Liver (tissue), 9 donors: ENCODE data around the gene TNNI3. TPM values are rescaled to one million over a fixed set of nuclear protein-coding genes. Genes with fewer than 3 reads are reported as not detected.

Experiments used
- DNase-seq: peaks from one replicate; pipeline ENCODE4 v3.0.0-alpha.2; 2017; ENCODE audit warnings: low spot score
- H3K27ac ChIP-seq, 2 donors: one replicate each; pipeline ENCODE4 v1.7.0; 2013; ENCODE audit warnings: inconsistent platforms in 2 of 2, low read length in 2 of 2, control low read depth in 1 of 2, low read depth in 1 of 2, mild to moderate bottlenecking in 1 of 2
- H3K27me3 ChIP-seq, 4 donors: one replicate each; pipeline versions ENCODE4 v1.6.1 to v1.7.0; 2013; ENCODE audit warnings: low read length in 3 of 4, inconsistent platforms in 1 of 4, mild to moderate bottlenecking in 1 of 4, moderate library complexity in 1 of 4; ENCODE audit not compliant: control insufficient read depth in 4 of 4, insufficient read depth in 4 of 4
- H3K36me3 ChIP-seq, 4 donors: one replicate each; pipeline versions ENCODE4 v1.6.1 to v1.7.0; 2013; ENCODE audit warnings: low read length in 3 of 4, mild to moderate bottlenecking in 3 of 4, low read depth in 1 of 4, moderate library complexity in 1 of 4; ENCODE audit not compliant: control insufficient read depth in 4 of 4, insufficient read depth in 3 of 4
- H3K4me1 ChIP-seq, 4 donors: one replicate each; pipeline versions ENCODE4 v1.6.1 to v1.7.0; 2013; ENCODE audit warnings: low read length in 3 of 4, mild to moderate bottlenecking in 3 of 4, moderate library complexity in 1 of 4; ENCODE audit not compliant: control insufficient read depth in 4 of 4, insufficient read depth in 4 of 4
- H3K4me3 ChIP-seq, 3 donors: one replicate each; pipeline versions ENCODE4 v1.6.1 to v1.7.0; 2013; ENCODE audit warnings: low read length in 3 of 3, control low read depth in 1 of 3, low read depth in 1 of 3, mild to moderate bottlenecking in 1 of 3
- H3K9ac ChIP-seq, 2 donors: one replicate each; pipeline ENCODE4 v1.7.0; 2013; ENCODE audit warnings: low read length in 2 of 2, mild to moderate bottlenecking in 2 of 2, moderate library complexity in 2 of 2, control low read depth in 1 of 2, low read depth in 1 of 2
- H3K9me3 ChIP-seq, 4 donors: one replicate each; pipeline versions ENCODE4 v1.6.1 to v1.7.0; 2013; ENCODE audit warnings: low read length in 3 of 4; ENCODE audit not compliant: control insufficient read depth in 4 of 4
- EGR1 ChIP-seq, 2 donors: IDR thresholded peaks; 2 replicates each; pipeline ENCODE4 v1.6.1; 2016 to 2018; ENCODE audit warnings: antibody characterized with exemption in 2 of 2, low read depth in 2 of 2
- GABPA ChIP-seq, 2 donors: IDR thresholded peaks in 1 of 2; conservative IDR thresholded peaks in 1 of 2; 2 replicates each; pipeline ENCODE4 v1.6.1; 2016; ENCODE audit warnings: antibody characterized with exemption in 2 of 2, mild to moderate bottlenecking in 1 of 2, moderate library complexity in 1 of 2
- HNF4G ChIP-seq: IDR thresholded peaks from 2 replicates; pipeline ENCODE4 v1.6.1; 2016; ENCODE audit warnings: antibody characterized with exemption
- JUND ChIP-seq, 2 donors: IDR thresholded peaks; 2 replicates each; pipeline ENCODE4 v1.6.1; 2016; ENCODE audit warnings: antibody characterized with exemption in 2 of 2
- NR2F2 ChIP-seq: IDR thresholded peaks from 2 replicates; pipeline ENCODE4 v1.6.1; 2016; ENCODE audit warnings: antibody characterized with exemption
- RAD21 ChIP-seq, 2 donors: IDR thresholded peaks; 2 replicates each; pipeline ENCODE4 v1.6.1; 2016; ENCODE audit warnings: antibody characterized with exemption in 2 of 2, mild to moderate bottlenecking in 2 of 2
- SP1 ChIP-seq: IDR thresholded peaks from 2 replicates; pipeline ENCODE4 v1.6.1; 2018; ENCODE audit warnings: antibody characterized with exemption, mild to moderate bottlenecking
- WGBS: extraction: QIAGEN DNeasy Blood & Tissue Kit; methylation state at CpG from one replicate; pipeline ENCODE4 v1.1.7; 2013; 5-methylcytosine and 5-hydroxymethylcytosine counted together
- polyA plus RNA-seq, 2 donors: library from polyadenylated mRNA; stranded (reverse) in 1 of 2; unstranded in 1 of 2; fragments of 200-250 nt in 1 of 2; fragments of >200 nt in 1 of 2; fragmentation: Nextera tagmentation in 1 of 2; extraction: Ambion mirVana in 1 of 2; gene quantifications; one replicate each; pipeline versions ENCODE4 v1.2.1 to v1.2.3, GENCODE V29; 2013 to 2015
- total RNA-seq, 2 donors: library from RNA; depleted of rRNA; stranded (reverse); fragments of >200 nt; gene quantifications; one replicate each; pipeline ENCODE4 v1.2.3, GENCODE V29; 2014
- TF ChIP-seq, protein P1 (sequence below): IDR thresholded peaks from 2 replicates; pipeline ENCODE4 v1.6.1; 2016; ENCODE audit warnings: antibody characterized with exemption, mild to moderate bottlenecking
- TF ChIP-seq, protein P2 (sequence below): fragments of 150-350 bp; IDR thresholded peaks from 2 replicates; pipeline ENCODE4 v1.5.1; 2017; ENCODE audit warnings: improper control_type of control experiment, low read depth, low read length; ENCODE audit not compliant: missing input control
- TF ChIP-seq, protein P3 (sequence below): IDR thresholded peaks from 2 replicates; pipeline ENCODE4 v1.6.1; 2016; ENCODE audit warnings: antibody characterized with exemption
- TF ChIP-seq, protein P4 (sequence below): IDR thresholded peaks from 2 replicates; pipeline ENCODE4 v1.6.1; 2016; ENCODE audit warnings: antibody characterized with exemption
- donor health status: healthy.
- donor health status: healthy.
- donor health status: healthy.
- donor health status: healthy.
- donor health status: healthy.

TNNI3 gene
- total and polyA plus RNA-seq, 4 donors = not detected

DNA sequence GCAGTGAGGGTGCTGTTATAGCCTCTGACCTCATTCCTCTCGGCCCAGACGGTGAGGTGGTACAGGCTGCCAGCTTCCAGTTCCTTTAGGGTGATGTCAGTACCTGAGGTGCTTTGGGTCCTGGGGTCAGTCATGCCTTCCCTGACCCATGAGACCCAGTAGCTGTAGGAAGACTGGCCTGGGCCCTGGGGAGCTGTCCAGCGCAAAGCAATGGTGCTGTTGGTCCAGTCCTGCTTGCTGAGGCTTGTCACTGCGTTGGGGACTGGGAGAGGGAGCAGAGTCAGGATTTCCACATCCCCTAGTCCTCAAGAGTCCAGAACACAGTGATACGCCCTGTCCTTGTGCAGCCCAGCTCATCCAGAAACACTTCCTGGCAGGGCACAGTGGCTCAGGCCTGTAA lies 41.1 kb upstream of the TNNI3 start:
- Histone ChIP-seq H3K27me3 (no peaks in the 10 kb centered on the region), H3K36me3 (peaks cover 0 to 3% (median 1%) of the 10 kb centered on the region in 4 donors), H3K9ac (no peak overlapping the region), H3K4me1 (no peaks in the 10 kb centered on the region), H3K27ac (no peak overlapping the region), H3K9me3 (no peaks in the 10 kb centered on the region), H3K4me3 (no peak overlapping the region)
- WGBS = 85% methylated on average over 5 of the region's 5 CpGs
- TF ChIP-seq, protein P1, sequence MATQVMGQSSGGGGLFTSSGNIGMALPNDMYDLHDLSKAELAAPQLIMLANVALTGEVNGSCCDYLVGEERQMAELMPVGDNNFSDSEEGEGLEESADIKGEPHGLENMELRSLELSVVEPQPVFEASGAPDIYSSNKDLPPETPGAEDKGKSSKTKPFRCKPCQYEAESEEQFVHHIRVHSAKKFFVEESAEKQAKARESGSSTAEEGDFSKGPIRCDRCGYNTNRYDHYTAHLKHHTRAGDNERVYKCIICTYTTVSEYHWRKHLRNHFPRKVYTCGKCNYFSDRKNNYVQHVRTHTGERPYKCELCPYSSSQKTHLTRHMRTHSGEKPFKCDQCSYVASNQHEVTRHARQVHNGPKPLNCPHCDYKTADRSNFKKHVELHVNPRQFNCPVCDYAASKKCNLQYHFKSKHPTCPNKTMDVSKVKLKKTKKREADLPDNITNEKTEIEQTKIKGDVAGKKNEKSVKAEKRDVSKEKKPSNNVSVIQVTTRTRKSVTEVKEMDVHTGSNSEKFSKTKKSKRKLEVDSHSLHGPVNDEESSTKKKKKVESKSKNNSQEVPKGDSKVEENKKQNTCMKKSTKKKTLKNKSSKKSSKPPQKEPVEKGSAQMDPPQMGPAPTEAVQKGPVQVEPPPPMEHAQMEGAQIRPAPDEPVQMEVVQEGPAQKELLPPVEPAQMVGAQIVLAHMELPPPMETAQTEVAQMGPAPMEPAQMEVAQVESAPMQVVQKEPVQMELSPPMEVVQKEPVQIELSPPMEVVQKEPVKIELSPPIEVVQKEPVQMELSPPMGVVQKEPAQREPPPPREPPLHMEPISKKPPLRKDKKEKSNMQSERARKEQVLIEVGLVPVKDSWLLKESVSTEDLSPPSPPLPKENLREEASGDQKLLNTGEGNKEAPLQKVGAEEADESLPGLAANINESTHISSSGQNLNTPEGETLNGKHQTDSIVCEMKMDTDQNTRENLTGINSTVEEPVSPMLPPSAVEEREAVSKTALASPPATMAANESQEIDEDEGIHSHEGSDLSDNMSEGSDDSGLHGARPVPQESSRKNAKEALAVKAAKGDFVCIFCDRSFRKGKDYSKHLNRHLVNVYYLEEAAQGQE = peak; percentile 59
- TF ChIP-seq, protein P2, sequence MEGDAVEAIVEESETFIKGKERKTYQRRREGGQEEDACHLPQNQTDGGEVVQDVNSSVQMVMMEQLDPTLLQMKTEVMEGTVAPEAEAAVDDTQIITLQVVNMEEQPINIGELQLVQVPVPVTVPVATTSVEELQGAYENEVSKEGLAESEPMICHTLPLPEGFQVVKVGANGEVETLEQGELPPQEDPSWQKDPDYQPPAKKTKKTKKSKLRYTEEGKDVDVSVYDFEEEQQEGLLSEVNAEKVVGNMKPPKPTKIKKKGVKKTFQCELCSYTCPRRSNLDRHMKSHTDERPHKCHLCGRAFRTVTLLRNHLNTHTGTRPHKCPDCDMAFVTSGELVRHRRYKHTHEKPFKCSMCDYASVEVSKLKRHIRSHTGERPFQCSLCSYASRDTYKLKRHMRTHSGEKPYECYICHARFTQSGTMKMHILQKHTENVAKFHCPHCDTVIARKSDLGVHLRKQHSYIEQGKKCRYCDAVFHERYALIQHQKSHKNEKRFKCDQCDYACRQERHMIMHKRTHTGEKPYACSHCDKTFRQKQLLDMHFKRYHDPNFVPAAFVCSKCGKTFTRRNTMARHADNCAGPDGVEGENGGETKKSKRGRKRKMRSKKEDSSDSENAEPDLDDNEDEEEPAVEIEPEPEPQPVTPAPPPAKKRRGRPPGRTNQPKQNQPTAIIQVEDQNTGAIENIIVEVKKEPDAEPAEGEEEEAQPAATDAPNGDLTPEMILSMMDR = no peak
- DNase-seq = no peak

DNA sequence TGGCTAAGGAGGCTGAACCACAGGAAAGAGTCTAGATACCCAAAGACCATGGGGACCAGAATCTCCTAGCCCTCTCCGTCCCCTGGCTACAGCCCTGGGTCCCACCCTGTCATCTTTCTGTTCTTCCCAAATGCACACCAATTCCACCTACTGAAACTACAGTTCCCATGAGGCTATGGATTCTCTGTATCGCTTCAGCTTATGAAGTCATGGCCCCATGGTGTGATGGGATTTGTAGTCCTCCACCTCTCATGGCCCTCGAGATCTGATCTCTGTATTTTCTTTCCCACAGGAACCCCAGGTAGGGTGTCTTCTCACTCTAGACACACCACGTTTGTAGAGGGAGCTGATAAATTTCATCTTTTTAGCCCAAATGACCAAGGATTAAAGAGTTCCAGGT lies 40.0 kb upstream of the TNNI3 start:
- TF ChIP-seq RAD21 (IDR thresholded peaks at IDR 0.05) = no peak
- no peak for TF ChIP-seq NR2F2
- TF ChIP-seq, protein P3, sequence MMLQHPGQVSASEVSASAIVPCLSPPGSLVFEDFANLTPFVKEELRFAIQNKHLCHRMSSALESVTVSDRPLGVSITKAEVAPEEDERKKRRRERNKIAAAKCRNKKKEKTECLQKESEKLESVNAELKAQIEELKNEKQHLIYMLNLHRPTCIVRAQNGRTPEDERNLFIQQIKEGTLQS = no peak
- no peak for TF ChIP-seq JUND (IDR thresholded peaks at IDR 0.05)
- TF ChIP-seq GABPA (IDR thresholded peaks at IDR 0.05 in 1 of 2, conservative IDR thresholded peaks at IDR 0.05 in 1 of 2) = no peak
- TF ChIP-seq, protein P2 = no peak
- TF ChIP-seq EGR1 (IDR thresholded peaks at IDR 0.05; ENCODE audit: low read depth in 2 of 2) = no peak
- no peak for TF ChIP-seq SP1
- TF ChIP-seq, protein P4, sequence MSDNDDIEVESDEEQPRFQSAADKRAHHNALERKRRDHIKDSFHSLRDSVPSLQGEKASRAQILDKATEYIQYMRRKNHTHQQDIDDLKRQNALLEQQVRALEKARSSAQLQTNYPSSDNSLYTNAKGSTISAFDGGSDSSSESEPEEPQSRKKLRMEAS = no peak
- TF ChIP-seq HNF4G = no peak
- no peak overlapping the region for H3K9ac ChIP-seq
- H3K27ac ChIP-seq = no peak overlapping the region
- H3K4me1 ChIP-seq = no peaks in the 10 kb centered on the region
- no peaks in the 10 kb centered on the region for H3K9me3 ChIP-seq
- no peaks in the 10 kb centered on the region for H3K27me3 ChIP-seq
- no peak overlapping the region for H3K4me3 ChIP-seq
- 83% methylated on average over 4 of the region's 4 CpGs for WGBS
- H3K36me3 ChIP-seq = peaks cover 0 to 3% (median 1%) of the 10 kb centered on the region in 4 donors
- no peak for DNase-seq
